Posterior vena cava (tissue), 2 donors: ENCODE measurements around the gene GRK1. TPM values are rescaled to one million over a fixed set of nuclear protein-coding genes. Genes with fewer than 3 reads are reported as not detected.
"Not testable (repeated sequence)": the region's sequence is repeated elsewhere in the genome, so short reads cannot be mapped to it uniquely, and the experiment has no call there.

Experiments used
- DNase-seq: peaks from one replicate; pipeline ENCODE4 v3.0.0-alpha.2; 2020; ENCODE audit warnings: low spot score
- intact Hi-C, 2 donors: fragments of 100-400 bp; cut with DNase I; formaldehyde crosslinking; loops; one replicate each; pipeline versions ENCODE4 v1.14.1 to v1.14.2; 2022 to 2023
- total RNA-seq, 2 donors: library from RNA; stranded (reverse); fragmentation: NEBNext Ultra II Directional; extraction: Animal tissue kit (Norgen Biotek cat#: 25700); gene quantifications; one replicate each; pipeline ENCODE4 v1.2.1, GENCODE V29; 2021
- donor health status: DM: yes; HTN: yes; CAD: no.
- donor health status: DM: yes; HTN: yes; CAD: no.

The GRK1 gene
- total RNA-seq, 2 donors from 2014 or later: not detected

DNA sequence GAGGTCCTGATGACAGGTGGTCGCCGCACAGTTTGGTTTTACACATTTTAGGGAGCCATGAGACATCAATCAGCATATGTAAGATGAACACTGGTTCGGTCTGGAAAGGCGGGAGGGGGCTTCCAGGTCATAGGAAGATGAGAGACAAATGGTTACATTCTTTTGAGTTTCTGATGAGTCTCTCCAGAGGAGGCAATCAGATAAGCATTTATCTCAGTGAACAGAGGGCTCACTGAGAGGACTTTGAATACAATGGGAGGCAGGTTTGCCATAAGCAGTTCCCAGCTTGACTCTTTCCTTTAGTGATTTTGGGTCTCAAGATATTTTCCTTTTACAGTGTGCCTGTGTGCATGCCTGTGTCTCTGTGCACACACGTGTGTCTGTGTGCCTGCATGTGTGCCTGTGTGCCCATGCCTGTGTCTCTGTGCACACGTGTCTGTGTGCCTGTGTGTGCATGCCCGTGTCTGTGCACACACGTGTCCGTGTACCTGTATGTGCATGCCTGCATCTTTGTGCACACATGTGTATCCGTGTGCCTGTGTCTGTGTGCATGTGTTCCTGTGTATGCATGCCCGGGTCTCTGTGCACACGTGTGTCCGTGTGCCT lies 56.5 kb downstream of the GRK1 start:
- no peak for DNase-seq
- intact Hi-C loops: no loop called here

DNA sequence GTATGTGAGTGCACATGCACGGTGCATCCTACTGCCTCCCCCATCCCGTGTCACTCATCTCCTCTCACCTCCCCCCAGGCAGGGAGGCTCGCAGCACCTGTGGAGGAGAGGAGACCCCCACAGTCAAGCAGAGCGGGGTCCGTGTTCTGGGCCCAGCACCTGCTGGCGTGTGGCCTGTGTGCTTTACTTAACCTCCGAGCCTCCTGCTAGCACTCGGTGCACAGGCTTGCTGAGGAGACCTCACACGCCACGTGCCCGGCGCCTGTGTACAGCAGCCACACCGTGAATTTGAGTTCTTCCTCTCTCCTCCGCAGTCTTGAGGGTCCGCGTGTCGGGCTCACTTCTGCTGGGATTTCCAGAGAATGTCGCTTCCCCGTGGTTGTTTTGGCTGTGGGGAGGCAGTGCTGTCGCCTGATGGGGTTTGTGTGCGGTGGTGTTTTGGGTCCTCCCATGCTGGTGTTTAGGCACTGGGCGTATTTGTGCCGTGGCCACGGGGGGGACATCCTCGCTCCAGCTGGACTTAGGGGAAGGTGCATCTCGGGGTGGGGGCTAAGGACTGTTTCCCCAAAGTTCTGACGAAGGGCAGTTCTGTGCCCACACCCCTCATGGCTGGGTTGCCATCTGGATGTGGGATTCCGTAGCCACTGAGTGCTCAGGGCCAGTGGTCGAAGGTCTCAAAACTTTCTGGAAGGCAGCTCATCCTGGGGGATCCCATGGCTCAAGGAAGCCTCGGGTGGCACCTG lies 57.2 kb downstream of the GRK1 start:
- intact Hi-C loops: no loop called here
- peak; percentile 75 for DNase-seq

DNA sequence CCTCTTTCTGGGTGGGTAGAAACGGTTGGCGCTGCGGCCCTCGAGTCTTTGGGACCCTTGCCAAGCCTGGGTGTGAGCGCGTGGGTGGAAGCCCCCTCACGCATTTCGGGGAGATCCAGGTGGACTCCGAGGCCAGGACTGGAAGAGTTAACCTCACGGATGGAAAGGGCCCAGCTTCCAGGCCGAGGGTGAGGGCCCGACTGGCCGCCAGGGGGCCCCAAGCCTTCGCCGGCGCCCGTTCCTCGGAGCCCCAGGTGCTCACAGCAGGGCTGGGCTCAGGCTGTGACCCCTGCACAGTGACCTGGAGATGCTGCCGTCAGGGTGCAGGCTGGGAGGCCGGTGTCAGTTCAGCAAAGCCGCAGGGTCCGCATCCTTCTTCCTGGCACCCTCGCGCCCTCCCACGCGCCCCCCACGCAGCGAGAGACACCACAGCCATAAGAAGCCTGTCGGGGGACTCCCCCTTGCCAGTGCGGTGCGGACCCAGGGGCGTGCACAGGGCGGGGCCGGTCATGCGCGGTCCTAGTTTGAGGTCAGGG lies 57.8 kb downstream of the GRK1 start:
- intact Hi-C loops: no loop called here
- peak; percentile 91 for DNase-seq

DNA sequence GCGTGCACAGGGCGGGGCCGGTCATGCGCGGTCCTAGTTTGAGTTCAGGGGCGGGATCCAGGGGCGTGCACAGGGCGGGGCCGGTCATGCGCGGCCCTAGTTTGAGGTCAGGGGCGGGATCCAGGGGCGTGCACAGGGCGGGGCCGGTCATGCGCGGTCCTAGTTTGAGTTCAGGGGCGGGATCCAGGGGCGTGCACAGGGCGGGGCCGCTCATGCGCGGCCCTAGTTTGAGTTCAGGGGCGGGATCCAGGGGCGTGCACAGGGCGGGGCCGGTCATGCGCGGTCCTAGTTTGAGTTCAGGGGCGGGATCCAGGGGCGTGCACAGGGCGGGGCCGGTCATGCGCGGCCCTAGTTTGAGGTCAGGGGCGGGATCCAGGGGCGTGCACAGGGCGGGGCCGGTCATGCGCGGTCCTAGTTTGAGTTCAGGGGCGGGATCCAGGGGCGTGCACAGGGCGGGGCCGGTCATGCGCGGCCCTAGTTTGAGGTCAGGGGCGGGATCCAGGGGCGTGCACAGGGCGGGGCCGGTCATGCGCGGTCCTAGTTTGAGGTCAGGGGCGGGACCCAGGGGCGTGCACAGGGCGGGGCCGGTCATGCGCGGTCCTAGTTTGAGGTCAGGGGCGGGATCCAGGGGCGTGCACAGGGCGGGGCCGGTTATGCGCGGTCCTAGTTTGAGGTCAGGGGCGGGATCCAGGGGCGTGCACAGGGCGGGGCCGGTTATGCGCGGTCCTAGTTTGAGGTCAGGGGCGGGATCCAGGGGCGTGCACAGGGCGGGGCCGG lies 58.5 kb downstream of the GRK1 start:
- intact Hi-C loops: not testable (repeated sequence)

DNA sequence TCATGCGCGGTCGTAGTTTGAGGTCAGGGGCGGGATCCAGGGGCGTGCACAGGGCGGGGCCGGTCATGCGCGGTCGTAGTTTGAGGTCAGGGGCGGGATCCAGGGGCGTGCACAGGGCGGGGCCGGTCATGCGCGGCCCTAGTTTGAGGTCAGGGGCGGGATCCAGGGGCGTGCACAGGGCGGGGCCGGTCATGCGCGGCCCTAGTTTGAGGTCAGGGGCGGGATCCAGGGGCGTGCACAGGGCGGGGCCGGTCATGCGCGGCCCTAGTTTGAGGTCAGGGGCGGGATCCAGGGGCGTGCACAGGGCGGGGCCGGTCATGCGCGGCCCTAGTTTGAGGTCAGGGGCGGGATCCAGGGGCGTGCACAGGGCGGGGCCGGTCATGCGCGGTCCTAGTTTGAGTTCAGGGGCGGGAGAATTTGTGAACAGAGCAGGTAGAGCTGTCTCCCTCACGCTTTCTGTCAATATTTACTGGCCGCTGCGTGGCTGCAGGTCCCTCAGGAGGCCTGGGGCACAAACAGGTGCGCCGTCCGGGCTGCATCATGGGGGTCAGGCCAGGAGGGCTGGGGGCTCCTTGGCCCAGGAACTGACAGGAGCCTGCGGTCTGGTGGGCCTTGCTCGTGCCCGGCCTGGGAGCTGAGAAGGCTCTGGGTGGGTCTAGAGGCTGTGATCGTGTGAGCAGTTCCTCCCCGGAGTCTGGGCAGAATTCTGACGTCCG lies 59.2 kb downstream of the GRK1 start:
- peak; percentile 81 for DNase-seq
- intact Hi-C loops: not testable (repeated sequence)

More for the DNA sequence above, 58.5 kb downstream of the GRK1 start:
- peak; percentile 83 for DNase-seq

DNA sequence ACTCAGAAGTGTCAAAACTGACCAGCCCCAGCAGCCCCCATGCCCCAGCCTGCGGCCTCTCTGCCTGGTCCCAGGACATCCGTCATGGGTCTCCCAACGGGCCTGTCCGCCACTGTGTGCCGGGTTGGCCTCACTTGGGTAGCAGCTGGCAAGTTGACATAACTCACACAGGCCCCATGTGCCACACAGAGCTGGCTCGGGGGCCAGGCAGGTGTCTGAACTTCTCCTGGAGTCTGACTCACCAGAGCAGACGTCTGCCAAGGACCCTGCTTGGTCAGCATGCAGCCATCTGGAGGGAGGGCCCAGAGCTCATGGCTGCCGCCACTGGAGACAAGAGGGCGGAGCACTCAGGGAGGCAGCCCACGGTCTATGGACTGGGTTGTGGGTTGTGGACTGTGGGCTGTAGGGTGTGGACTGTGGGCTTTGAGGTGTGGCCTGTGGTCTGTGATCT lies 60.0 kb downstream of the GRK1 start:
- intact Hi-C loops: no loop called here
- peak; percentile 81 for DNase-seq

DNA sequence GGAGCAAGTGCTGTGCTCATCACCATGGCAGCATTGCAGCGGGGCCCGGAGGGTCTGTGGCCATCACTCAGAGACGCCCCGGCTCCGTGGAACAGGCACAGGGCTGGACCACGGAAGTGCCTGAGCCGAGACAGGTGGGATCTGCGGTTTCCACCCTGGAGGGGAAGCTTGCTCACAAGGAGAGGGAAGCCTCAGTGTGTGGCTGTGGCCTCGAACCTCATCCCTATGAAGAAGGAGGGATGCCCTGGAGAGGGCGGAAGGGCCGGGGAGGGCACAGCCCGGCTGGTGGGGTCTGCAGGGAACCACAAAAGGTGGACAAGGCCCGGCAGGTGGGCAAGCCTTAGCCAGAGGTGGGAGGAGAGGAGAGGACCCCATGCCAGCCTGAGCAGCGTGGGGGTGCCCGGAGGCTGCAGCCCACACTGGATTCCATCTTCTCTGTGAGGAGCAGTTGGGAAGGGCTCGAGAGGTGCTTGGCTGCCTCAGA lies 61.6 kb downstream of the GRK1 start:
- intact Hi-C loops: no loop called here
- peak; percentile 81 for DNase-seq

DNA sequence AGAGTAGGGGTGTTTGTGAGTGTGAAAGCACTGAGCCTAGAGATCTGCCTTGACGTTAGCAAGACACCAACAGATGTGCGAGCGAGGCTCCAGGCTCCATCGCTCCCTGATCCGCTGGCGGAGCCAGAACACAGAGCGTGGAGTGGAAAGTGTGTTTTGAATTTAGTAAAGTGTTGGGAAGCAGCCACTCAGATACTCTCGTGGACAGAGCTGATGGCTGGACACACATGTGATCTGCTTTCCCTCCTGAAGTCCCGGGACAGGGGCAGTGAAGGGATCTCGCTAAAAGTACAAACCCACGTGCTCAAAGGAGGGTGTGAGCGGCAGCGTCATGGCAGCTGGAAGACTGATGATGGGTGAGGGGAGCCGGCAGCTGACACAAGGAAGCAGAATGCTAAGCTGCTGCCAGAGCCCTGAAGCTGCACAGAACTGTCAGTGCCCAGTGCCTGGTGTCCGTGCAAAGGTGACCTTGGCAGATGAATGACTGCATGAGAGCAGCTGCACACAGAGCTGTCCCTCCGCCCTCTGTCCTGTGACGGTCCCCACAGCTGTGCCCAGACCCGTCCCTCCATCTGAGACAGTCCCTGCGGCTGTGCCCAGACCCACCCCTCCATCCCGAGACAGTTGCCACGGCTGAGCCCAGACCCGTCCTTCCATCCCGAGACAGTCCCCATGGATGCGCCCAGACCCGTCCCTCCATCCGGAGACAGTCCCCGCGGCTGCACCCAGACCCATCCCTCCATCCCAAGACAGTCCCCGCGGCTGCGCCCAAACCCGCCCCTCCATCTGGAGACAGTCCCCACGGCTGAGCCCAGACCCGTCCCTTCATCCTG lies 62.4 kb downstream of the GRK1 start:
- intact Hi-C loops: no loop called here
- peak; percentile 69 for DNase-seq

DNA sequence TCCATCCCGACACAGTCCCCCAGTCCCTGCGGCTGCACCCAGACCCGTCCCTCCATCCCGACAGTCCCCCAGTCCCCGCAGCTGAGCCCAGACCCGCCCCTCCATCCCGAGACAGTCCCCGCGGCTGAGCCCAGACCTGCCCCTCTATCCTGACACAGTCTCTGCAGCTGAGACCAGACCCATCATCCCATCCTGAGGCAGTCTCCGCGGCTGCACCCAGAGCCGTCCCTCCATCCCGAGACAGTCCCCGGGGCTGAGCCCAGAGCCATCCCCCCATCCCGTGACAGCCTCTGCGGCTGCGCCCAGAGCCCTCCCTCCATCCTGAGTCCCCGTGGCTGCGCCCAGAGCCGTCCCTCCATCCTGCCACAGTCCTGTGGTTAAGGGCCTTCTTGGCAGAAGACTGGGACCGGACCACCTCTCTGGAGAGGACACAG lies 63.3 kb downstream of the GRK1 start:
- peak; percentile 64 for DNase-seq
- intact Hi-C loops: no loop called here

DNA sequence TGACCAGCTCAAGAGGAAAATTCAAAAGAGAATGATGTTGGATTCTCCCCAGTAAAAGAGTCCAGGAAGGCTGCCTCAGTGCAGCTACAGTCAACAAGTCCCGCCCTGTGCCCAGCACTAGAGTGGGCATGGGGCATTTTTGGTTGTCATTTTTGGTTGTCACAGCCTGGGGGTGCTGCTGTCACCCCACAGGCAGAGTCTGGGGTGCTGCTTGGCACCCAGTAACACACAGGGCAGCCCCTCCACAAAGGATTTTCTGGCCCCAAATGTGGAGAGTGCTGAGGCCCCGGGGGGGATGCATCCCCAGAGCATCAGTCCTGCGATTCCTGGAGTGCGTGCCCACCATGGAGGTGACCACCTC lies 63.8 kb downstream of the GRK1 start:
- intact Hi-C loops: no loop called here
- peak; percentile 69 for DNase-seq

DNA sequence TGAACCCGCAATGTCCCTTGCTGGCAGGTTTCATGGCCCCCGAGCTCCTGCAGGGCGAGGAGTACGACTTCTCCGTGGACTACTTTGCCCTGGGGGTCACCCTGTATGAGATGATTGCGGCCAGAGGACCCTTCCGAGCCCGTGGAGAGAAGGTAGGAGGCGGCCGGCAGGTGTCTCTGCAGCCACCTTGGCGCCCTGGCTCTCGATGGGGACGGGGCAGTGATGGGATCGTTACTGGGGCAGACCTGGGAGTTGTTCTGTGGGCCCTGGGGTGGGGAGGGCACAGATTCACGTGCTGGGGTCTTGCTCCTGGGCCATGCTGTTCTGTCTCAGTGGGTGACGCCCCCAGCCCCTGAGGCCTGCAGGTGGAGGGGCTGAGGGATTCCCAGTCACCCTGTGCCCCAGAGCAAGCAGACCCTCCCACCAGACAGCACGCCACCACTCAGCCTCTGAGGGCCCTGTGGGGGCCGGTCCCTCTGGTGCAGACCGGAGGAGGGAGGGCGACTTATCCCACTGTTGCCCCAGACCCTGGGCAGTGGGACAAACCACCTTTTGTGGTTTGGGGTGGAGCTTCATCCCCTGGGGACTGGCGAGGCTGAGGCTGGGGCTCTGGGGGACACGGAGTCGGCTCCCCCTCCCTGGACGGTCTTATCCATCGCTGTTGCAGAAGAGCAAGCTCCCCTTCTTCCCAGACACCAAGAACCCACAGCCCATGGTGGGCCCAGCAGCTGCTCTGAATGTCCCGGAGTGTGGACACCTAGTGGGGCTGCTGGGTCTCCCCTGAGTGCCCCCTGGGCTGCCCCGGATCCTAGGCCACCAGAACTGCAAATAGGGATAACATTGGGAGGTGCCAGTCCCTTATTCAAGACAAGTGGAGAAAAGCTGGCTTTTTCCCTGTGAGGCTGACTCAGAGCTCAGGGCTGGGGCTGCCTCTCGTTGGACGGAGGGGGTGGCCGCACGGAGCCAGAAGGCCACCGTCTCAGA lies 64.5 kb downstream of the GRK1 start:
- DNase-seq: peak; percentile 70
- intact Hi-C loops: no loop called here

DNA sequence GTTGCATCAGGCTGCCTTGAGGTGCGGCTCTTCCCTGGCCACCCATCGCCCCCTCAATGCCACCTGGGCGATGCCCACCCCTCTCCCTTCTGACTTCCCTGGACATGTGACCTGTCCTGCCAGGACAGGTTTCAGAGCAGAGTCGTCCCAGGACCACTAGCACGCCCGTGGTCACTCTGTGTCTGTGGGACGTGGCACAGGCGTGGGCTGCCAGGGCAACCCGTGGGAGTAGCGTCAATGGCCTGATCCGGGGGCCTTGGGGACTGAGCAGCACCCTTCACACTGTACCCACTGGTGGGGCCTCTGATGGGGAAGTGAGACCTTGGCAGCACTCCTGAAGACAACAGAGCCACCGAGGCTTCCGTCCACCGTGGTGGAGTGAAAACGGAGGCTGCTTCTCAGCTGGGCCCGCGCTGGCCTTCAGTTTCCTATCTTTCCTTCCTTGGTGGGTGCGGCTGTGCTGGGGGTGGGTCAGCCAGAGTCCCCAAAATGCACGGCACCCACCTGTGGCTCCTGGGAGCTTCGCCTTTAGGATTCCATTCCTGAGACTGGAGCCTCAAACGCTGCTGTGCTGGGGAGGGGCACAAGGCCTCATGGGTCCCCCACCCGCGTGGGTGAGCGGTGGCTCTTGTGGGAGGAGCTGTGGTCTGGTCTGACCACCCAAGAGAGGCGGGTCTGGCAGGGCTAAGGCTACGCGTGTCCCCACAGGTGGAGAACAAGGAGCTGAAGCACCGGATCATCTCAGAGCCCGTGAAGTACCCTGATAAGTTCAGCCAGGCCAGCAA lies 65.3 kb downstream of the GRK1 start:
- peak; percentile 76 for DNase-seq
- intact Hi-C loops: no loop called here

DNA sequence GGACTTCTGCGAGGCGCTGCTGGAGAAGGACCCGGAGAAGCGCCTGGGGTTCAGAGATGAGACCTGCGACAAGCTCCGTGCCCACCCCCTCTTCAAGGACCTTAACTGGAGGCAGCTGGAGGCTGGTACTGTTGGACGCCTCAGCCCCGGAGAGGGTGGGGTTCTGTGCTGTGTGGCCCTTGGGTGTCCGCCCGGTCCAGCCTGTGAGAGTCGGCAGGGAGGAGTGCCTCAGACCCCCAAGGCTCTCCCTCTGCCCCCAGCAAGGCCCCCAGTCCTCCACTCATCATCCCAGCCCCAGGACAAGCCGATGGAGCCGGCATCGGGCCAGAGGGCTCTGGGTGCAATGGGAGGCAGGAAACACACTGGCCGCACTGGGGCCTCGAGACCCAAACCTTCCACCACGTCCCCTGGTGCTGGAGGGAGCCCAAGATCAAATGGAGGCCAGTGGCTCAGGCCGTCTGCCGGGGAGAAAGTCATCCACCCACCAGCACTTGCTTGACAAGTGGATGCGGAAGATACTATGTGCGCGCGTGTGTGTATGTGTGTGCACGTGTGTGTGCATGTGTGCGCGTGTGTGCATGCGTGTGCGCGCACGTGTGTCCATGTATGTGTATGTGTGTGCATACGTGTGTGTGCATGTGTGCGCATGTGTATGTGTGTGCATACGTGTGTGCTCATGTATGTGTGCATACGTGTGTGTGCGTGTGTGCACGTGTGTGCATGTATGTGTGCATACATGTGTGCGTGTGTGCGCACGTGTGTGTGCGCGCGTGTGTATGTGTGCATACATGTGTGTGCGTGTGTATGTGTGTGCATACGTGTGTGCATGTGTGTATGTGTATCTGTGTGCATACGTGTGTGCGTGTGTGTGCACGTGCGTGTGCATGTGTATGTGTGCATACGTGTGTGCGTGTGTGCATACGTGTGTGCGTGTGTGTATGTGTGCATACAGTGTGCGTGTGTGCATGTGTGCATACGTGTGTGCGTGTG lies 66.2 kb downstream of the GRK1 start:
- peak; percentile 78 for DNase-seq
- intact Hi-C loops: no loop called here

DNA sequence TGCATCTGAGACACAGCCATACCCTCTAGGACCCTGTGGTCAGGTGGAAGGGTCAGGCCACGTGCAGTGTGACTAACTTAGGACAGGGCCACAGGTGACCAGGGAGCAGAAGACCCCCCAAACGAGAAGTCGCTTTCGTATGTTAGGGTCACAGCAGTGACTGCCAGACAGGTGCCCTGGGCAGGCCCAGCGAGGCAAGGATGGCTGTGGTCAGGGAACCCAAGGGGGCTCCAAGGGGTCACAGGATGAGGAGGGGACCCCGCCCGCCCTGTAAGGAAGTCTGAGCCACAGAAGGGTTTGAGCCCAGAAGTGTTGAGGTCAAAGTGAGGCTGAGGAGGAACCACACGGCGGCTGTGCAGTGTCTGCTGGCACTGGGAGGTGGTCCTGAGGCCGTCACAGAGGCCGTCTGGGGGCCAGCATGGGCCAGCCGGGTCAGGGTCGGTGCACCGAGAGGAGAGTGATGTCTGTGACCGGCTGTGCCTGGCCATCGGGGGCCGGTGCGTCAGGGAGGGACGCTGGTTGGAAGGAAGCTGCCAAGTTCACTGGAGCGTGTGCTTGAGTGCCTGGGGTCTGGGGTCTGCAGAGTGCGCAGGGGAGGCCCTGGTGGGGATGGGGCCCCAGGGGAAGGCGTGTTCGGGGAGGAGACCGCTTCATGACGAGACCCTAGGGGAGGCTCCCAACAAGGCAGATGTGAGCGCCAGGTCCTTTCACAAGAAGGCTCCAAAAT lies 67.2 kb downstream of the GRK1 start:
- peak; percentile 68 for DNase-seq
- intact Hi-C loops: no loop called here

DNA sequence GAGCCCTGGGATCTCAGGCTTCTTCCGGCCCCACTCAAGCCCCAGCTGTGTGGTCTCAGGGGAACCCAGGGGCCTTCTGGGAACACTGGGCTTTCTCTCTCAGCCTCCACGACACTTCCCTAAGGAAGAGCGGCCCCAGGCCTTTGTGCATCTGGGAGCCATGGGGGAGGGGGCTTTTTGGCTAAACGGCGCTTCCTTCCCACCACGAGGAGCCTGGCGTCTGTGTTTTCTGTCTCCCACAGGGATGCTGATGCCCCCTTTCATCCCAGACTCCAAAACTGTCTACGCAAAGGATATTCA lies 67.8 kb downstream of the GRK1 start:
- intact Hi-C loops: no loop called here

More for the DNA sequence above, 67.8 kb downstream of the GRK1 start:
- peak; percentile 36 for DNase-seq
